NCI-H1092 treated with DMSO at 0.1 percent for 48 hours (cell line): Measurements from ENCODE around the gene LAMB1.
"Not testable (repeated sequence)": the region's sequence is repeated elsewhere in the genome, so short reads cannot be mapped to it uniquely, and the experiment has no call there.

Source experiments
- DNase-seq: peaks from one replicate; lab custom pipeline; 2025; lab: John Stamatoyannopoulos, UW

Gene LAMB1

GRCh38 chr7:108002726-108003598, at the start of gene LAMB1:
Gene LAMB1 (minus strand): TSS chr7:108003161. CDS start chr7:108002885, 276 bp downstream.
- DNase-seq, result peak; percentile 71

DNA sequence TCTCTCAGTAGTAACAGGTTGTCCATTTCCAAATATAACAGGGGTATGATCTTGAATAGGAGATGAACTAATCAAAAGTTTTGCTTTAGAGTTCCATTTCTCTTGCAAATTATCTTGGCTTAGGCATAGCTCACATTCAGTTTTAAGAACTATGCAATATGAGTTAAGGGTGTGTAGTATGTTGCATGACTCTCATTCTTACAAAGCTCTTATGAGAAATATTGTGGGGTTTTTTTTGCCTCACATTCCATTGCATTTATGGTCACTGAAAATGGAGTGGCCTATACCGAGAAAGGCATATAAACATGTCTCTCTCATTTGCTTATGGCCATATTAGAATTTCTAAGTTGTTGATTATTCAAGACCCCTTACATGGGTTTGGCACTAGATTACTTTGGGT, 48.5 kb upstream of the LAMB1 start:
- no peak for DNase-seq

- DNase-seq, result no peak
Measured at GRCh38 chr7:108049962-108050361, 47.0 kb upstream of the LAMB1 start.

GRCh38 chr7:108048422-108048821, 45.5 kb upstream of the LAMB1 start:
- DNase-seq, result no peak

DNA sequence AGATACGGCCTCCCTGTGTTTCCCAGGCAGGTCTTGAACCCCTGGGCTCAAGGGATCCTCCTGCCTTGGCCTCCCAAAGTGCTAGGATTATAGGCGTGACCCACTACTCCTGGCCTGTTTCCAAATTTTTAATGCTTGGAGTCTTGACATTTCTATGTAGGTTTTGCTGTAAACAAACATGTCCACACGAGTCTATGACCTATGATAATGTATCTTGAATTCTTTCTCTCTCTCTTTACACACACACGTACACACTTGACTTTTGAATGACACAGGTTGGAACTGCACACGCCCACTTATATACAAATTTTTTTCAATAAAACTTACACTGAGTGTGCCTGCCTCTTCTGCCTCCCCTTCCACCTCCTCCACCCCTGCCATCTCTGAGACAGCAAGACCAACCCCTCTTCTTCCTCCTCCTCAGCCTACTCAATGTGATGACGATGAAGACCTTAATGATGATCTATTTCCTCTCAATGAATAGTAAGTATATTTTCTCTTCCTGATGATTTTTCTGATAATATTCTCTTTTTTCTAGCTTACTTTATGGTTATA, 44.1 kb upstream of the LAMB1 start:
- no peak for DNase-seq

GRCh38 chr7:108045669-108046068, 42.7 kb upstream of the LAMB1 start:
- no peak for DNase-seq

DNA sequence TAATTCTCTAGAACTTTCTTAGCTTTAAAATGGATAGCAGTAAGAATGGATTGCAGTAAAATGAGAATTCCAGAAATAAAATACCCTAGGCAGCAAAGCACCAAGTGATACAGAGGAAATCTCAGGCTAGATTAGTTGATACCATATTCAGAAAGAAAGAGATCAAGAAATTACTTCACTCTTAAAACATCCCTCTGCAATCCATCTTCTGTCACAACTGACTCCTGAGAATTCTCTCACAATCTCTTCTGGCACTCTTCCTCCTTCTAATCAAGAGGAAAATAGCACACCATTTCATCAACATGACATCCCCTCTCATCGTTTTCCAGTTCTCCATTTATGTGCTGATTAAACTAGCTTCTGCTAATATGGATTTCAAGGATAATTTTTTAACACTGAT, 42.2 kb upstream of the LAMB1 start:
- no peak for DNase-seq

GRCh38 chr7:108044345-108044744, 41.4 kb upstream of the LAMB1 start:
- DNase-seq, result no peak

DNA sequence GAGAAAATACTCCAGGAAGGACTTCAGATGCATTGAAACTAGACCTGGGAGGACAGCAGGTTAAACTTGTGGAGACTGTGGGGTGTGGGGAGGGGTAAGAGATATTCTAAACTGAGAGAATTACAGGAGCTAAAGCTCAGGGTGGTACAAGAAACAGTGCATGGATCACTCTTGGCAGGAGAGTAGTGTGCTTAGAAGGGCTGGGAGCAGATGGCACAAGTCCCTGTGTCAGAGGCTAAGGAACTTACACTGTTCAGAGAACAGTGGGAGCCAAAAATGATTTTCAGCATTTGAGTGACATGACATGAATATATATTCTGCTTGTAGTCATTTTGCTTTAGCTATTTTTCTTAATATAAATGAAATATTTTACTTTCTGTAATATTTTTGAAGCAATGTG, 36.0 kb upstream of the LAMB1 start:
- no peak for DNase-seq

- DNase-seq, result no peak
Measured at GRCh38 chr7:108037741-108038140, 34.8 kb upstream of the LAMB1 start.

GRCh38 chr7:108037140-108037539, 34.2 kb upstream of the LAMB1 start:
- no peak for DNase-seq

- no peak for DNase-seq
Measured at GRCh38 chr7:108034586-108034985, 31.6 kb upstream of the LAMB1 start.

DNA sequence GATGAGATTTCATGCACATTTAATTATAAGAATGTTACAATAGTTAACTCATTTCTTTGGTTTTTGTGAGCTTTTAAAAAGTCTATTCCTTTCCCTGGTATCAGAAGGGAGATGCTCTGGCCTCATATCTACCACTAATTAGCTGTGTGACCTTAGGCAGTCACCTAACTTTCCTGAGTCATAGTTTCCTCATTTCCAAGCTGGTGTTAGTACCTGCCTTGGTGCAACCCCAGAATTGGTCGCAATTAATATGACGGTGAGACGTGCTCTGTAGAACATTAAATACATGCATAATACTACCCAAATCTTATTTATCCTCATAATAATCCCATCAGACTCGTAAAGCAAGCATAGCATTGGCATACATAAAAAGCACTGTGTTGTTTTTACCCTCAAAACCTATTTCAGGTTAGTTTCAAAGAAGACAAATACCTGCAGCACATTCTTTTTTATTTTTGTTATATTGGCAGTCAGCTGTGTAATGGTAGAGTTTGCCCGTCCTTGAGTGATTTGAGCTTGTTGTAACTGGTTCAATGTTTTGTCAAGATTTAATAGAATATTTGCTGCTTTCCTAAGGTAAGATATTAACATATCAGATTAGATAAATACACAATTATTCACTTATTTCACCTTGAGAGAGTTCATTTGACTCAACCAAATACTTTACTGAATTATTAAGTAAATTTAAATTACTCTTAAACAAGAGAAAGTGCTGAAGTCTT, 31.0 kb upstream of the LAMB1 start:
- DNase-seq, result no peak

DNA sequence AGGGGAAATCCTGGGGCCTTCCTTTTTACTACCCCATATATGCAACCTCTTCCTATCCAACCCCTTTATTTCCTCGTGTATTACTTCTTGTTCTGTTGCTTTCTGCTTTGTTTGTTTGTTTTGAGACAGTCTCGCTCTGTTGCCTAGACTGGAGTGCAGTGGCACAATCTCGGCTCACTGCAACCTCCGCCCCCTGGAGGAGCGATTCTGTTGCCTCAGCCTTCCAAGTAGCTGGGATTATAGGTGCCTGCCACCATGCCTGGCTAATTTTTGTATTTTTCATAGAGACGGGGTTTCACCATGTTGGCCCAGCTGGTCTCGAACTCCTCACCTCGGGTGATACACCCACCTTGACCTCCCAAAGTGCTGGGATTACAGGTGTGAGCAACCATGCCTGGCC, 30.3 kb upstream of the LAMB1 start:
- not testable (repeated sequence) for DNase-seq

DNA sequence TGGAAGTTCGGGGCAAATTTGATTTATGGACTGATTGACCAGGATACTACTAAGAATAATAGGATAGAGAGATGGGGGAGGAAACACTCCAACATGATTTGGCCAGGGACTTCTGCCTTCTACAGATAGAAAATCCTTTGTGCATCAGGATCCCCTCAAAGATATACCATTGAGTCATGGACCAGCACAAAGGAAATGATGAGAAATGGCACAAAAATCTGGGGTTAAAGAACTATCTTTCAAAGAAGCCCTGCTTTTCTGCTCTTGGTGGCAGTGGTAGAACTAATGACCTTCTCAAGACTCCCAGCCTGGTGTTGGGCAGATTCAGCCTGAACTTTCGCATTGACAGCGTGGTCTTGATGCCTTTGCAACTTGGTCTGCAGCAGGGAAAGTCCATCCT, 27.6 kb upstream of the LAMB1 start:
- DNase-seq, result no peak

GRCh38 chr7:108029034-108029433, 26.1 kb upstream of the LAMB1 start:
- no peak for DNase-seq

DNA sequence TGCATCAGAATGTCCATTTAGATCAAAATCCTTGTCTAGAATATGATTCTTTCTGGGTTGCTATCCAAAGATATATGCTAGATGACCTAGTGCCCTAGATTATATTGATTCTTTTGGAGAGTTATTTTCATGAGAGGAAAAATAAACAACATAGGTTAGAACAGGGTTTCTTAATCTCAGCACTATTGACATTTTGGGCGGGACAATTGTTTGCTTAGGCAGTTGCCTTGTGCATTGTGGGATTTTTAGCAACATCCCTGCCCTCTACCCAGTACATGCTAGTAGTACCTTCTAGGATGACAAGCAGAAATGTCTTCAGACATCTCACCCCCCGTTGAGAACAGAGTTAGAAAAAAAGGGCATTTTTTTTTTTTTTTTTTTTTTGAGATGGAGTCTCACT, 25.1 kb upstream of the LAMB1 start:
- no peak for DNase-seq

GRCh38 chr7:108027239-108027638, 24.3 kb upstream of the LAMB1 start:
- DNase-seq, result no peak

DNA sequence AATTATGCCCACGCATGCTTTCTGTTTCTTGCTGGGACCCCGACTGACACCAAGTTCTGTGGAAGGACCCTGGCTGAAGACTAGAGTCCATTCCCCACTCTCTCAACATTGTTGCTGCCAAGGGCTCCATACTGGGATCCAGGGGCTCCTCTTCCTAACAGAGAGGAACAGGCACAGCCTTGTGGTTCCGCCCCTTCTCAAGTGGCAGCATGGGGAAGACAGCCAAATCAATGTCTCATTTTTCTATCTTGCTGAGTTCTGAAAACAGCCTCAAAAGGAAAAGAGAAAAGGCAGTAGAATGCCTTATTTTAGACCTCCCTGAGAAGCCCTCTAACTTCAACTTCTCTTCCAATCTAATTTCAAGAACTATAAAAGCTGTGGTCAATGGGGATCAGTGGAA, 23.7 kb upstream of the LAMB1 start:
- no peak for DNase-seq

GRCh38 chr7:108026116-108026515, 23.2 kb upstream of the LAMB1 start:
- no peak for DNase-seq

- DNase-seq, result no peak
Measured at GRCh38 chr7:108024538-108024937, 21.6 kb upstream of the LAMB1 start.

DNA sequence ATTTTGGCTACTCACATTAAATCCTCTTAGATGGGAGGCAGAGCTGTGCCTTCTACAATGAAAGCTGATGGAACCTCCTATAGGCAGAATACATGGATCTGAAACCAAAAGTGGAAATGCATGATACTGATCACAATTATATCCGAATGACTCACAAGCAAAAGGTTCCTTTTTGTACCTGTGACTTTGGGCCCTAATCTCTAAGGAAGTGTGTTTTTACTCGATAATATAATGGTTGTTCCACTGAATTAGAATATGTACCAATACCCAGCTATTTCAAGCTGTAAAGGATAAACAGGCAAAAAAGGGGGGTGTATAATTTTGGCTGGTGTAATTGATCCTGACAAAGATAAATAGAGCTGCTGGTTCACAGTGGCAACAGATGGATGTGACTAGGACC, 17.6 kb upstream of the LAMB1 start:
- no peak for DNase-seq

- no peak for DNase-seq
Measured at GRCh38 chr7:108018668-108019067, 15.7 kb upstream of the LAMB1 start.
